GM12873 (cell line): ENCODE data around the gene PDLIM1.

Experiments
- CTCF ChIP-seq: IDR thresholded peaks from 2 replicates; pipeline ENCODE4 v1.5.1; 2012; ENCODE audit warnings: low read depth, mild to moderate bottlenecking, moderate library complexity, low read length, control low read depth; ENCODE audit not compliant: insufficient read depth; ENCODE audit errors: missing control alignments

Gene PDLIM1

GRCh38 chr10:95332666-95333249, 42.0 kb upstream of the PDLIM1 start:
- TF ChIP-seq CTCF, result no peak

GRCh38 chr10:95331596-95332130, 40.9 kb upstream of the PDLIM1 start:
- no peak for TF ChIP-seq CTCF

- no peak for TF ChIP-seq CTCF
Observed at GRCh38 chr10:95330966-95331453, 40.2 kb upstream of the PDLIM1 start.

- no peak for TF ChIP-seq CTCF
Observed at GRCh38 chr10:95329296-95329695, 38.5 kb upstream of the PDLIM1 start.

GRCh38 chr10:95328013-95328412, 37.2 kb upstream of the PDLIM1 start:
- no peak for TF ChIP-seq CTCF

GRCh38 chr10:95327367-95327766, 36.6 kb upstream of the PDLIM1 start:
- TF ChIP-seq CTCF, result no peak

- no peak for TF ChIP-seq CTCF
Observed at GRCh38 chr10:95326396-95326795, 35.6 kb upstream of the PDLIM1 start.

GRCh38 chr10:95325863-95326262, 35.1 kb upstream of the PDLIM1 start:
- no peak for TF ChIP-seq CTCF
